Transverse colon (tissue), 4 donors: ENCODE results near the gene ARHGAP6.

Experiments
- EP300 ChIP-seq: sonication (generic); formaldehyde crosslinking; IDR thresholded peaks from one replicate; pipeline ENCODE4 v1.6.1; 2017; ENCODE audit warnings: antibody characterized with exemption, low read depth
- POLR2A ChIP-seq: fragments of 450-650 bp; IDR thresholded peaks from one replicate; pipeline ENCODE4 v1.6.1; 2016; ENCODE audit warnings: antibody characterized with exemption, mild to moderate bottlenecking, moderate library complexity
- POLR2AphosphoS5 ChIP-seq, 3 donors: sonication (generic); formaldehyde crosslinking; IDR thresholded peaks; one replicate each; pipeline ENCODE4 v1.6.1; 2016; ENCODE audit warnings: antibody characterized with exemption in 3 of 3
- TF ChIP-seq, protein P1 (sequence below), 5 experiments: fragments of 200-600 bp in 3 of 5; fragments of 450-650 bp in 2 of 5; sonication (generic) in 3 of 5; IDR thresholded peaks; 1 replicate in 2 of 5; 2 replicates in 3 of 5; pipeline ENCODE4 v1.5.1; 2016 to 2017; ENCODE audit warnings: antibody characterized with exemption in 5 of 5, inconsistent platforms in 3 of 5, mild to moderate bottlenecking in 2 of 5, moderate library complexity in 1 of 5

GRCh38 chrX:11567528-11568220, 98.0 kb downstream of the ARHGAP6 start:
- TF ChIP-seq POLR2A: no peak
- TF ChIP-seq POLR2AphosphoS5 (IDR thresholded peaks at IDR 0.05): no peak
- TF ChIP-seq, protein P1, sequence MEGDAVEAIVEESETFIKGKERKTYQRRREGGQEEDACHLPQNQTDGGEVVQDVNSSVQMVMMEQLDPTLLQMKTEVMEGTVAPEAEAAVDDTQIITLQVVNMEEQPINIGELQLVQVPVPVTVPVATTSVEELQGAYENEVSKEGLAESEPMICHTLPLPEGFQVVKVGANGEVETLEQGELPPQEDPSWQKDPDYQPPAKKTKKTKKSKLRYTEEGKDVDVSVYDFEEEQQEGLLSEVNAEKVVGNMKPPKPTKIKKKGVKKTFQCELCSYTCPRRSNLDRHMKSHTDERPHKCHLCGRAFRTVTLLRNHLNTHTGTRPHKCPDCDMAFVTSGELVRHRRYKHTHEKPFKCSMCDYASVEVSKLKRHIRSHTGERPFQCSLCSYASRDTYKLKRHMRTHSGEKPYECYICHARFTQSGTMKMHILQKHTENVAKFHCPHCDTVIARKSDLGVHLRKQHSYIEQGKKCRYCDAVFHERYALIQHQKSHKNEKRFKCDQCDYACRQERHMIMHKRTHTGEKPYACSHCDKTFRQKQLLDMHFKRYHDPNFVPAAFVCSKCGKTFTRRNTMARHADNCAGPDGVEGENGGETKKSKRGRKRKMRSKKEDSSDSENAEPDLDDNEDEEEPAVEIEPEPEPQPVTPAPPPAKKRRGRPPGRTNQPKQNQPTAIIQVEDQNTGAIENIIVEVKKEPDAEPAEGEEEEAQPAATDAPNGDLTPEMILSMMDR (IDR thresholded peaks at IDR 0.05): no peak
- TF ChIP-seq EP300: no peak
